ENCODE measurements around the gene SPEF1.
"Not testable (repeated sequence)": the region's sequence is repeated elsewhere in the genome, so short reads cannot be mapped to it uniquely, and the experiment has no call there.

SPEF1 gene

DNA sequence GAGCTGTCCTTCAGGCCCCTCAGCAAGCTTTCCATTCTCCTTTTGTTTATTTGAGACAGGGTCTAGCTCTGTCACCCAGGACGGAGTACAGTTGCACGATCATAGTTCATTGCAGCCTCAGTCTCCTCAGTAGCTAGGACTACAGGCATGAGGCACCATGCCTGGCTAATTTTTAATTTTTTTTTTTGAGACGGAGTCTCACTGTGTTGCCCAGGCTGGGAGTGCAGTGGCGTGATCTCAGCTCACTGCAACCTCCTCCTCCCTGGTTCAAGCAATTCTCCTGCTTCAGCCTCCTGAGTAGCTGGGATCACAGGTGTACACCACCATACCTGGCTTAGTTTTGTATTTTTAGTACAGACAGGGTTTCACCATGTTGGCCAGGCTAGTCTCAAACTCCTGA, 8.0 kb upstream of the SPEF1 start:
- DNase-seq (ENCODE audit: low read depth in 2 of 2, low spot score in 1 of 2), result not testable (repeated sequence)

DNA sequence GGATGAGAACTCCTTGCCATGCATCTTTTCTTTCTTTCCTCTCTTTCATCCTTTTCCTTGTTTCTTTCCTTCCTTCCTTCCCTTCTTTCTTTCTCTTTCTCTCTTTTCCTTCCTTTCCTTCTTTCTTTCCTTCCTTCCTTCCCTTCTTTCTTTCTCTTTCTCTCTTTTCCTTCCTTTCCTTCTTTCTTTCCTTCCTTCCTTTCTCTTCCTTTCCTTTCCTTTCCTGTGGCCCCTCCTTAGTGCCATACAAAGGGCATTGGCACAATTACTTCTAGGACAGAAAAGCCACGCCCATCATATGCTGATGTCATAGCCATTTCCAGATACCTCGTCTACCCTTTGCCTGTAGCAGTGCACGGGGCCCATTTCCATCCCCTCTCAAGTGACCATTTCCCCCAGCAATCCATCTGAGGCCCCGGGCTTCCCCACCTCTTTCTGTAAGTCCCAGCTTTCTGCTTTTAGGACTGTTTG, 7.5 kb upstream of the SPEF1 start:
- no peak for DNase-seq (ENCODE audit: low read depth in 2 of 2, low spot score in 1 of 2)

DNA sequence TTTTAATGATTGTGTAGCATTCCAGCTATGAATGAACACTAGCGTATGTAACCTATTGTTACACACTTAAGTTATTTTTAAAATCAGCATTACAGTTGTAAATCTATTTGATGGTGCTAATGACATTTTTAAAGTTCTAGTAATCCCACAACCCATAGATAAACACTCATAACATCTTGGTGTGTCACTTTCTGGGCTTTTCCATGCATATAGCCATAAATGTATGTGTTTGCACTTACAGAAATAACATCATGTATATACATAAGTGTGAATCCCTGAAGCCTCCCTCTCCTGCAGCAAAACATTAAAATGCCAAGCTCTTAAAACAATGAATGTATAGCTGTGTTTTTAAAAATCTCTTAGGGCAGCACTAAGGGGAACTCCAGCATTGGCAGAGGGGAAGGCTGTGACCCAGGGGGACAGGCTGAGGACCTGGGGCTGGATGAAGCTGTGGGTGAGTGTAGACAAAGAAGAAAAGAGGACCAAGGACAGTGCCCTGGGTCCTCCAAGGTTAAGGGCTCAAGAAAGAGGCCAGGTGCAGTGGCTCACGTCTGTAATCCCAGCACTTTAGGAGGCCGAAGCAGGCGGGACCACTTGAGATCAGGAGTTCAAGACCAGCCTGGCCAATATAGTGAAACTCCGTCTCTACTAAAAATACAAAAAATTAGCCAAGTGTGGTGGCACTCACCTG, 6.2 kb upstream of the SPEF1 start:
- no peak for DNase-seq (ENCODE audit: low read depth in 2 of 2, low spot score in 1 of 2)

DNA sequence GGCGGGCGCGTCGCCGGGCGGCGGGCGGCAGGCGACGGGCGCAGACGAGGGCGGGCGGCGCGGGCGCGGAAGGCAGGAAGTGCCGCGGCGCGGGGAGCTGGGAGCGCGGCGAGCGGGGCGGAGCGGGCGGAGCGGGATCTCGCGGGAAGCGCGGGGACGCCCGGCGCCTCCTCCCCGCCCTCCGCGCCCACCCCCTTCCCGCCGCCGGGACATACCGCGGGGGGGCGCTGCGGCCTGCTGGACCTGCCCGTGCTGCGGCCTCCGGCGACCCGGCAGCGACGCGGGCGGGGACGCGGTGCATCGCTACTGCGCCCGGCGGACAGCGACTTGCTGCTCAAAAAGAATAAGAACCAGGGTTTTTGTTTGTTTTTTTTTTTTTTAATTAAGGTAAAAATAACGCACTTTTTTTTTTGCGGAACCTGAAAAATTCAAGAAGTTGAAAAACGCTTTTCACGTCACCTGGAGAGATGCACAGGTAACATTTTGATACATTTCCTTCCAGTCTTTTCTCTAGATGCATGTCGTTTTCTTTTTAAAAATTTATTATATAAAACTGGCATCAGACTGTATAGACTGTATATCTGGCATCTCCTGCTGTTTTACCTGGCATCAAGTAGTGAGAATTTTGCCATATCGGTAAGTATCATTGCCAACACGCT, 5.5 kb upstream of the SPEF1 start, which contains the start of gene CENPB:
CENPB (minus strand) TSS at position 76 of the 659 bp plus-strand sequence. CDS start 257 bp downstream, outside the sequence.
- peak; percentile 72 to 78 for DNase-seq (ENCODE audit: low read depth in 2 of 2, low spot score in 1 of 2)

DNA sequence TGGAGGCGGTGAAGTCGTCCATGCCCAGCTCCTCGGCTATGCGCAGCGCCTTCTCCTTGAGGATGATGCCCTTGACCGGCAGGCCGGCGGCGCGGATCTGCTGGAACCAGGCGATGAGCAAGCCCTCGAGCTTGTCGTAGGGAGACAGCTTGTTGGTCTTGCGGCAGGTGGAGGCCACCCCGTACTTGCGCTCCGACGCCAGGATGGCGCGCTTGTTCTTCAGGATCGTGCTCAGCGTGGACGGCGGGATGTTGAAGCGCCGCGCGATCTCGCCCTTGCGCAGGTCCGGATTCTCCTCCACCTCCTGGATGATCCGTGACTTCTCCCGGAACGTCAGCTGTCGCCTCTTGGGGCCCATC, 4.9 kb upstream of the SPEF1 start:
- DNase-seq (ENCODE audit: low read depth in 2 of 2, low spot score in 1 of 2), result no peak

DNA sequence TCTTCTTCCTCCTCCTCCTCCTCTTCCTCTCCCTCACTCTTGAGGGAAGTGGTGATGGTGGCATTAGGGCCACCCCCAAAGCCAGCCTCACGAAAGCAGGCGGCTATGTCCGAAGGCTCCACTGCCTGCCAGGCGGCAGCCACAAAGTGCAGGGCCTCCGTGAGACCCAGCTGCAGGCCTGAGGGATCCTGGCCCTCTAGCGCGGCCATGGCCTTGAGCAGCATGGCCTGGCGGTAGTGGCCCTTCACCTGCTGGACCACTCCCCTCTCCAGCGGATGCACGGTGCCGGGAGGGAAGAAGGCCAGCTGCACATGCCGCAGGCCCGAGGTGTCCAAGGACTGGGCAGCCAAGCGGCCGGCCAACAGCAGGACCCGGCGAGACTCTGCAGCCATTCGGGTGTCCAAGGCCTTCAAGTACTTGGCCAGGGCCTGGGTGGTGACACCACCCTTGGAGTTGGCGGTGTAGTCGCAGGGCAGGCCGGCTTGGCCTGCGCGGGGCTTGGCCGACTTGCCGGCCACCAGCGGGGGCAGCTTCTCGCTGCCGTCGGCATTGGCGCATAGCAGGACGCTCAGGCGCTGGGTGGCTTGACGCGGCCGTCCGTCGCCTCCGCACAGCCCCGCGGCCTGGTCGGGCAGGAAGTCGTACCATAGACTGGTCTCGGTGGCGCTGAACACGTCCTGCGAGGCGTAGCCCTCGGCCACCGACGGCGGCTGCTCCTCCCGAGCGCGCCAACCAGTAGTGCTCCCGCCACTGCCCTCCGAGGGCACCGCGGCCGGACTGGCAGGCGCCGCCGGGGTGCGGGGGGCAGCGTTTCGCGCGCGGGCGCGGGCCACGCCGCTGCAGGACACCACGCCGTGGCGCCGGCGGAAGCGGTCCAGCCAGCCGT, 4.2 kb upstream of the SPEF1 start:
- no peak for DNase-seq (ENCODE audit: low read depth in 2 of 2, low spot score in 1 of 2)

GRCh38 chr20:3784863-3785239, 3.6 kb upstream of the SPEF1 start:
- no peak for DNase-seq (ENCODE audit: low read depth in 2 of 2, low spot score in 1 of 2)

- DNase-seq (ENCODE audit: low read depth in 2 of 2, low spot score in 1 of 2), result no peak
Observed at GRCh38 chr20:3784216-3784853, 3.1 kb upstream of the SPEF1 start.

DNA sequence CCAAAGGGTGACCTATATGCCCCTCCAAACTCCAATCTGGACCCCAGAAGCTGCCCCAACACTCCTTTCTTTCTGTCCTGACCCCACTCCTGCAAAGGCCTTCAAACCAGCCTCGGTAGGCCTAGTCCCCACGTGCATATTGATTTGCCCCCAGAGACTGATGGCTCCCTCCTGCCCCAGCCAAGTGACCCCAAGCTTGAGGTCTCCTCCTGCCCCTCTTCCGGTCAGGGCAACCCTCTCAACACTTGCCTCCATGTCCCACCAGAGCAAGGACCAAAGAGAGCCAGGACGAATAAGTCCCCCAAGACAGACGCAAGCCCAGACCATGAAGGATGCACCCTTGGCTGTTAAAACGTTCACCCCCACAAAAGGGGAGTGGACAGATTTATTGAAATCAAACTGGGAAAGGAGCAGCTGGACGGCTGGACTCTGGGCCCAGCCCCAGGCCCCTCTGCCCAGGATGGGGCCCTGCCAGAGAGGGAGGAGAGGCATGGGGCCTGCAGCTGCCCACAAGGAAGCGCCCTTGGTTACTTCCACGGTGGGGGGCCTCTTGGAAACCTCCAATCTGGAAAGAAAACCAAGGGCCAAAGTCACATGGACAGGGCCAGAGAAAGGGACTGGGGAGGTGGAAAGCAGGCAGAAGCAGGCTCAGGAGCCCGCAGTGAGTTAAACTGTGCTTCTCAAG, 2.4 kb upstream of the SPEF1 start:
- no peak for DNase-seq (ENCODE audit: low read depth in 2 of 2, low spot score in 1 of 2)

GRCh38 chr20:3783068-3783489, 1.8 kb upstream of the SPEF1 start:
- DNase-seq (ENCODE audit: low read depth in 2 of 2, low spot score in 1 of 2), result no peak

DNA sequence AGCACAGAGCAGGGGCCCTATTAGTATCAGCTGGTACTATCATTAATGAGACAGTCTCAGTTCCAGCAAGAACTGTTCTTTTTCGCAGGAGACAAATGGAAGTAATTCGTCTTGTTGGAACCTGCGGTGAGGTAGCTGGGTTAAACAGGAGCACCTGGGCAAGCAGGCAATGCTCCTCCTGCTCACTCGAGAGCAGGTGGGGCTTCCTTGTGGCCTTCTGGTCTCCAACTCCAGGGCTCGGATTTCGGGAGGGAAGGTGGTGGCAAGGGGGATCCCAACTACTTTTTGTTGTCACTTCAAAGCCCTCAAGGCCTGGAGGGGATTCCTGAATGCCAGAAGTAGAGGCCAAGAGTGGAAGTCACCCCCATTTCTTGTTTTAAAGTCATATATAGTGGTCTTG, 1.3 kb upstream of the SPEF1 start:
- DNase-seq (ENCODE audit: low read depth in 2 of 2, low spot score in 1 of 2), result no peak

DNA sequence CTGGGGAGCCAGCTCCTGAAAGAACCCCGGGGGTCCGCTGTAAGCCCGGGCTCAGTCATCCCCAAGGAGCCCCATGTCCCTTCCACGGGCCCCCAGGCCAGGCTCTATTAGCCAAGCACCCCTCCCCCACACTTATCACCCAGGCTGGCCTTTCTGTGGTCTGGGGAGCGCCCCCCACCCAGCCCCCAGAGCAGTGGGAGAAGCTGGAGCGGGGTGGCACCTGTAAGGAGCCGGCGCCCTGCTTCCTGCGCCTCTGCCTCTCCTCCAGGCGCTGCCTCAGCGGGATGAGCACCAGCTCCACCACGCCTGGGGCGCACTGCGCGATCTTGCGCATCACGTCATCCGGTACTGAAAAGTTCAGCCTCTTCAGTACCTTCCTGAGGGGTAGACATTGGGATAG, 2.3 kb downstream of the SPEF1 start:
- DNase-seq (ENCODE audit: low read depth in 2 of 2, low spot score in 1 of 2), result no peak

DNA sequence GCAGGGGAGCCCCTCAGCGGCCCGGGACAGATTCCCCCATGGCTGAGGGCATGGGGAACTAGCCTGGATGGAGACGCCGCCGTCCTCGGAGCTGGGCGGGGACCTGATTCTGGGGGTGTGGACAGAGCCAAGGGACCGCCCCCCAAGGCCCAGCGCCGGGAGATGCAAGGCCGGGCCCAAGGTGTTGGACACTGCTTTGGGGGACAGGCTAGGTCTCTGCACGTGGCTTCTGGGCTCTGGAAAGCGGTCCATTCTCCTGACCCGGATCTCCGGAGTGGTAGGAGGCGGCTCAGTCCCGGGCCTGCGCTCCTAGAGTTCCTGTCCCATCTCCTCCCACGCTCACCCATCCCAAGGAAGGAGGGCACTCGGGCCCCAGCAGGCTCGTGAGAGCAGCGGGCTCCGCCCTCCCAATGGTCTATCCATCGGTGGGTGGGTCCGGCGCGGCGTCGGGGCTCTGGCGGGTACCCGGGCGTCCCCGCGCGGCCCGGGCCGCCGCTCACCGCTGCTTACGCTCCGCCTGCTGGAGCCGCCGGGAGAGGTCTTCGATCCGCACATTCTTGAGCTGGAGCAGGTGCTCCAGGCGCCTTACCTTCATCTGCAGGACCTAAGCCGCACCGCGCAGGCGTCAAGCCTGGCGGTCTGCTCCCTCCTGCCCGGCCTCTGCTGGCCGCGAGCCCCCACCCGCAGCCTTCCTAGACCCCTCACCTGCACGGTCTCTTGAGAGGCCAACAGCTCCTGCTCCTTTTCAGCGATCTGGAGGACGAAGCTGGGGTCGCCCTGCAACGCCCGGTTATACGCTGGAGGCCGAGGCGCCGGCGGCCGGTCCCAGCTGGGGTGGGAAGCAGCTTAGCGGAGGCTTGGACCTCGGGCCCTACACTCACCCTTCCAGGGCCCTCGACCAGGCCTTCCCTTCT, 3.3 kb downstream of the SPEF1 start:
- DNase-seq (ENCODE audit: low read depth in 2 of 2, low spot score in 1 of 2), result no peak

DNA sequence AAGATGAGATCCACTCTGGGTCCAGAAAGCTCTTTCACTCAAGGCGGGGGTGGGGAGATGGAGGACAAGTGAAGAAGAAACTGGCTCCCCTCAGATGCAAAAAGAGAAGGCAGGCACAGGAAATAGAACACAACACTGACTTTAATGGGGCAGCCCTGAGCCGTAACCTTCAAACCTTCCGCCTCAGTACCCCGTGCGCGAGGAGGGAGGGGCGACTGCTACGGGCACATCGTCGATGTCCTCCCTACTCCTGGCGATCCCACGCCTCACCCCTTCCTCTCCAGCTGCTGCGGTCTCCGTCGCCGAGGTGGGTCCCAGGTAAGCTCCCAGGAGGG, 3.9 kb downstream of the SPEF1 start:
- no peak for DNase-seq (ENCODE audit: low read depth in 2 of 2, low spot score in 1 of 2)

GRCh38 chr20:3775457-3776108, 5.7 kb downstream of the SPEF1 start:
- no peak for DNase-seq (ENCODE audit: low read depth in 2 of 2, low spot score in 1 of 2)

- DNase-seq (ENCODE audit: low read depth in 2 of 2, low spot score in 1 of 2), result no peak
Observed at GRCh38 chr20:3771552-3772058, 9.6 kb downstream of the SPEF1 start.

DNA sequence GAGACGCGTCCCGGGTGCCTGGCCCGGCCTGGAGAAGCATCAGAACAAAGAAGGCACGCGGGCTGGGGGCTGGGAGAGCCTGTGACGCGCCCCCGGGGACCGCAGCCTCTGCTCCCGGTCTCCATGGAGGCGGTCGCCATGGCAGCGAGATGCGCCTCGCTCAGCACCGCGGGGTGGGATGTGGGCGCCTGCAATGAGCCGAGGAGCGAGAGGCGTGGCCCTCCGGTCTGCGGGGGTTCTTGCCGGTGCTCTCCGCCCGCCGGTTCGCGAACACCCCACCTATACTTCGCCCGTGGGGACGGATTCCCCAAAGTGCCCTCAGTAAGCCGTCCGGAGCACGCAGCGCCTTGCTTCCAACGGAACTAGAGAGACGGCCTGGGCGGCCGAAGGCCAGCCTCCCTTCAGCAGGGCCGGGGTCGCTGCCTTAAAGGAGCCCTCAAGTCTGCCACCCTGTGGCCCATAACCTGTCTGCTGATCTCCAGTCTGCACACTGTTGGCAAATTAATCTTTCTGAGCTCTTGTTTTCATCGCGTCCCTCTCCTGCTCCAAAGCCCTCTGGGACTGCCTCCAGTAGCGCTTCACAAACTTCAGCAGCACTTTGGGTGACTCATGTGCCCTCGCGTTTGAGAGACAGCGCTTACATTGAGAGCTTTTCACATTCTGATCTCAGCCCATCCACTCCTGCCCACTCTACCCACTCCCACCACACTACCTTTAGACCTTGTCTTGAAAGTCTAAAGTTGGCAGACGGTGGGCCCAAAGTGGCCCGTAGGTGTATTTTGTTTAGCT, 12.7 kb downstream of the SPEF1 start:
- peak; percentile 51 to 69 for DNase-seq (ENCODE audit: low read depth in 2 of 2, low spot score in 1 of 2)
